Activated naive CD4-positive, alpha-beta T cell treated with Interleukin-2 at 50 U/mL for 16 hours (primary cell): ENCODE results near the gene GRIN3A.
"Not testable (repeated sequence)": the region's sequence is repeated elsewhere in the genome, so short reads cannot be mapped to it uniquely, and the experiment has no call there.

Experiments used
- DNase-seq: peaks from one replicate; pipeline ENCODE4 v3.0.0-alpha.2; 2020

The GRIN3A gene

DNA sequence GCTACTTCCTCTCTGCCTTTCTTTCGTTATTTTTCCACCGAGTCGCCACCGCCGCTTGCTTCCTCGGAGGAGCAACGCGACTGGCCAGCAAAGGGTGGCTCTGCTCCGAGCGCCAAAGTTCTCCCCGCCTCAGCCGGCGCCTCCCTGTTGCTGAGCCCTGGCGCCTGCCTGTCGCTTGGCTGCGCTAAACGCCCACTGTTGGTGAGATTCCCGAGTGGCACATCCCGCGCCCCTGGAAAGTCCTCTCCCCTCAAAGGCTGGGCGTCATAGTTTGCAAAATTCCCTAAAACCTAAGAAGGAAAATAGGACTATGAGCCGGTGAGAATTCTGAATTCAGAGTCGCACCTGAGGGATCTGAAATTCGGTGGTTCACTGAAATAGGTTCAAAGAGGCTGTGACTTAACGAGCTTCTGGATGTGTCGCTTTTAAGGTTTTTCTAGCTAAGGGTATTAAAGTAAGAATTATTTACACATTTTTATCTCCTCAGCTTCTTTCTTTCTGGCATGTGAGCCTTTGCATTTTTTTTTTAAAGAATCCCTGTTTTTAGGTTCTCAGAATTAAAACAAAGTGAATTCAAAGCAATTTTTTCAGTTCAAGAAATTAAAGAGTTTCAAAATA lies at the start of gene GRIN3A:
TSS of gene GRIN3A (minus strand) at position 82 of the 618 bp plus-strand sequence. CDS start 668 bp downstream, outside the sequence.
- DNase-seq = no peak

DNA sequence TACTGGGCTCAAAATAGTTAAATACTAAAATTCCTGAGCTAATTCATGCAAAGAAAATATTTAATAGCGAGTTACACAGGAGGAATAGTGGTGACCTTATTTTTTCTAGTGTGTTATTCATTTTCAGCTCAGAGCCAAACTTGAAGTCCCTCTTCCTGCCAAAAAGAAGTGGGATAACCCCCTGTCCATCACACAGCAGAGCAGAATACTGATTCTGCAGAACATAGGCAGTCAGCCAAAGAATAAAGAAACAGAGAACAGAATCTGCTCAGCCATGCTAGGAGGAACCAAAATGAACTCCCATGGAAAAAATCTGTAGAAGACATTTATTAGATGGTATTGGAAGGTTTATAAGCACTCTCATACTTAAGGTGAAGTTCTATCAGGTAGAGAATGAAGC lies 49.4 kb upstream of the GRIN3A start:
- no peak for DNase-seq

GRCh38 chr9:101778332-101778731 lies 39.9 kb upstream of the GRIN3A start:
- no peak for DNase-seq

DNA sequence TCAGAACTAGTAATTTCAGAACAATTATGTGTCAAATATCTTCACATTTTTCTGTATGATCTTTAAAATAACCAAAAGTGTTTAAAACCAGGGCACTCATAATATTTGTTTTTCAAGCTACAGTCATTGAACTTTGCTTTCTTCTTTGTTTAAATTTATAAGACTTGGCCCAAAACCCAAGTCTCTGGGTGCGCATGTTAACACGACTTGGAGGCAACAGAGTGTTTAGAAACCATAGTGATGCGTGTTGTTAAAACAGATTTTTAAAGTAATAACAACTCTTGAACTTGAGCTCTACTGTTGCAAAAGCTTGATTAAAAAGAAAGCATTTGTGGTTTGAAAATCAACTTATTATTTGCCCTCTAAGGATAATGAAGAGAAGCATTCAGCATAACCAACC lies 26.0 kb upstream of the GRIN3A start:
- no peak for DNase-seq

DNA sequence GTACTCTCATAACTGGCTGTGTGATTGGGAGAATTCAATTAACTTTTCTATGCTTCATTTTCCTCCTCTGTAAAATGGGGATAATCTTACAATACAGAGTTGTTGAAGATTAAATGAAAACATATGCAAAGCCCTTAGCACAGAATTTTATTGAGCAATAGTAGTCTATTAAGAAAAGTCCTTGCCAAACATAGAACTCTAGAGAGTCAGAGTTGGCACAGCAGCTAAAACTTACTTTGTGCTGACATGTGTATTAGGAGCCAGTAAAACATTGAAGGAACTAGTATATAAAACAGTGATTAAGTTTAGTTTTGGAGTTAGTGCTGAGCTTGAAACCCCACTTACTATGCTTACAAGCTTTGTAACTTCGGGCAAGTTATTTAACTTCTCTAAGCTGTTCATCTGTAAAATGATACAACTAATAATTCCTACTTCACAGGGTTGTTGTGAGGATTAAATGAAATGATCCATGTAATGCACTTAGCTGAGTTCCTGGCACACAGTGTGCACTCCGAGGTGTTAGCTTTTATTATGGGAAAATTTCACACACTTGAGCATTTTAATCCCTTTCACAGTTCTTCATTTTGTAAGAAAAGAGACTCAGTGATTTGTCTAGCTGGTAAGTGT lies 20.0 kb upstream of the GRIN3A start:
- DNase-seq = no peak

DNA sequence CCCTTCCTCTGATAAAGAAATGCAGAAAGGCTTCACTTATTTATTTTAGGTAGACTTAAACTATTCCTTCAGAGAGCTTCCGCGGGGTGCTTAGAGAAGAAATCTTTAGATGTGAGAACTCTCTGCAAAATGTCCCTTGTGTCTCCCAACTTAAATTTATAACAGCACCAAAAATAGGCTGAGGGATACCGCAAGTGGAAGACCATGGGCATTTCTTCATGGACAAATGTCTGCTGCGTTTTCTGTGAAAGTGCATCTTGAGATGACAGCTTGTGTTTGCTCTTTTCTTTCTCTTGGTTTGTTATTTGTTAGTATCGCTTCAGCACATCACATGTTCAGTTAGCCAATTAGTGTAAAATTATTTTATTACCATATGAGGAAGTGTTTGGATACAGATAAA lies 15.3 kb upstream of the GRIN3A start:
- DNase-seq = no peak

DNA sequence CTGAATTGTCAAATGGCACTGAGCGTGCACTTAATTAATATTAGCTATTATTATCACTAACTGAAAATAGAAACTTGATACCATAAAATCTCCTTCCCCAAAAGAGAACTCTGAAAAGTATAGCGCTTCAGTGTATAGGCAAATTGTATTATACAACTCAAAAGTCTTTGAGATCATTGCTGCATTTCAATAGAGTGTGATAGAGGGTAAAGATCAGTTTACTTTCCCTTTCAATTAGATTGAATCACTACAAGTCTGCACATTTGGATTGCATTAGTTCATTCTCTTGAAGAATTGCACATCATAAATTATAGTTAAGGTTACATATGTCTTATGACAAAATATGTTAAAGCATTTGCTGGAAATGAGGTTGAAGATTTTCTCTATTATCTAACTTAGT lies 13.4 kb upstream of the GRIN3A start:
- no peak for DNase-seq

DNA sequence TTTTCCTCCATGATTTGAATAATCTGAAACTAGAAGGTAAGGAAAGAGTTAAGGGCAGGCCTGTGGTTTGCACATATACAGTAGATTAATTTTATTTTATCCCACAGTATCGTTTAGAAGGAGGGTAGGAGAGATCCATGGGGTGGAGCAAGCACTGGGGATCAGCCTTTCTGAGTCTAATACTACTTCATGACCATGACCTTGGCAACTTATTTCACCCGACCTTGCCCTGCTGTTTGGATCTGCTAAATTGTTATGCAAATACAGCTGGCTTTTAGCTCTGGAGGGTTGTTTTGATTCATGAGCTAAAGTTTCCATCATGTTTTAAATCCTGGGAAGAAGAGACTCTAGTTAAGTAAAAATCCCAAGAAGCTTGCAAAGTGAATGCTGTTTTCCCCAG lies 864 bp upstream of the GRIN3A start:
- DNase-seq = no peak

- DNase-seq = no peak
Measured at GRCh38 chr9:101737705-101738565, 512 bp downstream of the GRIN3A start.

DNA sequence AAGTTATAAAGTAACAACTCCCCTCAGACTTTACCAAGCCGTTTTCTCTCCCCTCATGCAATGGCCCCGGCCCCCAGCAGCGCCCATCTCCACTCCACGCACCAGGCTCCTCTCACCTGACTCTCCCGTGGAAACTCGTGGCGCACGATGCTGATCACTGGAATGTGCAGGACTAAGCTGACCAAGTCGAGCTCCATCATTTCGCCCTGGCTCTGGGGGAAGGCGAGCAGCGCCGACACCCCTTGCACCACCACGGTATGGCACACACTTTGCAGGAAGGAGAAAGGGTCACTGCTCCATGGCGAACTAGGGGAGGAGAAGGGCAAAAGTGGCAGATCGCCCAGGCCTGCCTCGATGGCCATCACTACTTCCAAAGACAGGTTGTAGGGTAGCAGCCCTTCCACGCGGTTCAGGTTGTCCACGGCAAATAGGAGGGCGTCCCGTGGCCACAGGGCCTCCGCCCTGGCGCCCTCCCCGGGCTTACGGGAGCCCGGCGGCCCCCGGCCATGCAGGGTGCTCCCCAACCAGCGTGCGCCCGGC lies 1.2 kb downstream of the GRIN3A start:
- no peak for DNase-seq

GRCh38 chr9:101736717-101737116 lies 1.7 kb downstream of the GRIN3A start:
- DNase-seq = no peak

- no peak for DNase-seq
Measured at GRCh38 chr9:101731429-101731828, 7.0 kb downstream of the GRIN3A start.

- no peak for DNase-seq
Measured at GRCh38 chr9:101727612-101728524, 10.6 kb downstream of the GRIN3A start.

DNA sequence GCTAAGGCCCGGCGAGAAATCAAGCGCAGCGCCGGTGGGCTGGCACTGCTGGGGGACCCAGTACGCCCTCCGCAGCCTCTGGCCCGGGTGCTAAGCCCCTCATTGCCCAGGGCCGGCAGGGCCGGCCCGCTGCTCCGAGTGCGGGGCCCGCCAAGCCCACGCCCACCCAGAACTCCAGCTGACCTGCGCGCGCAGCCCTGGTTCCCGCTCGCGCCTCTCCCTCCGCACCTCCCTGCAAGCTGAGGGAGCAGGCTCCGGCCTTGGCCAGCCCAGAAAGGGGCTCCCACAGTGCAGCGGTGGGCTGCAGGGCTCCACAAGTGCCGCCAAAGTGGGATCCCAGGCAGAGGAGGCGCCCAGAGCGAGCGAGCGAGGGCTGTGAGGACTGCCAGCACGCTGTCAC lies 14.2 kb downstream of the GRIN3A start:
- DNase-seq = not testable (repeated sequence)

DNA sequence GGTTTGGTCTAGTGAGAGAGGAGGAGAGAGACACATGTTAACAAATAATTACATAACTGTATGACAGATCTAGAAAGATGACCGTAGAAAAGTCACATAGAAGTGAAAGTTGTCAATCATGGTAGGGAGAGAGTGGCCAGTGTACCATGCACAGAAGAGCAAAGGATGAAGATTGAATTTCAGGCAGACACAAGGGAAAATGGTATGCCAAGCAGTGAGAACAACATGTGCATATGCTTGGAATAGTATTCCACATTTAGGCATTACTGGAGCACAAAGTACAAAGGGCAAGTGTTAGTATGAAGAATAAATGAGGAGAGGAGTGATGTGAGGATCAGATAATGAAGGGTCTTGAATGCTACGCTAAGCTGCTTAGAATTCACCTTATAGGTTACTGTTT lies 20.3 kb downstream of the GRIN3A start:
- DNase-seq = no peak

DNA sequence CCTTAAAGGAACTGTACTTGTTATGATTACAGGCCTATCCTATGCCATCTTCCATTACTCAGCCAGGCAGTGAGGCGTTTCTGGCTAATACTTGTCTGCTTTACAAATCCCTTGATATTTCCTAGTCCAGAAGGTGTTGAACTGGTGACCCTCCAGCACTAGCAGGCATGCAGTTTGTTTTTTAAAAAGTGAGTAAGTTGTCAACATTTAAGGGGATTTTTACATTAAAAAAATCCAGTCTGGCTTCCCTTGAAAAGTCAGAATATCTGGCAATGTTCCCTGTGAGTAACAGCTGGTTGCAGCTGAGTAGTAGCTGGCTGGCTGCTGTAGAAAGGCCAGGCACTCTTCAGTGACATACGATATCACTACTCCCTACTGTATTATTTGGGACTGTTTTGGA lies 21.8 kb downstream of the GRIN3A start:
- no peak for DNase-seq

DNA sequence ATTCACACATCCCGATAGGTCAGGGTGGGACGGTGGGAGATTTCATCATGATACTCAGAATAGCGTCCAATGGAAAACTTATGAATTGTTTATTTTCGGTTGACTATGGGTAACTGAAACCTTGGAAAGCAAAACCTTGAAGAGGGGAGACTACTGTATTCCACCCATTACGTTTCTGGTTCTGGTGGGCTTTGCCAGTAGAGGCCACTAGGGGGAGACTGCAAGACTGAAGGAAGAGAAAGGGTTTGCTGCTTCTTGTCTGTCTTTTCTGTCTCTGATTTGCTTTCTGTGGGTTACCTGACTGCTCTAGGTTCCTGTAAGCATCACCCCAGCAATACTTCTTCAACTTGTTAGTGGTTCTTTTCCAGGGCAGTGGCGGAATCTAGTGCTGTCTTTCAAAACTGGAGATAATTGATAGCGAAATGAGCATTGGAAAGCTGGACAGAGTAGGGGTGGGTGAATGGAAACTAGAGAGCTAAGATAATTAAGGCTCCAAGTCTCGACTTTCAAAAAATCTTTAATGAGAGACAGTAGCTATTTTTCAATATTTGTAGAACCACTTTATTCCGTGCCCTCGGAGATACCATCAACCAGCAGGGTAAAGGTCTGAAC lies 27.0 kb downstream of the GRIN3A start:
- DNase-seq = no peak

GRCh38 chr9:101708855-101709254 lies 29.6 kb downstream of the GRIN3A start:
- DNase-seq = no peak

DNA sequence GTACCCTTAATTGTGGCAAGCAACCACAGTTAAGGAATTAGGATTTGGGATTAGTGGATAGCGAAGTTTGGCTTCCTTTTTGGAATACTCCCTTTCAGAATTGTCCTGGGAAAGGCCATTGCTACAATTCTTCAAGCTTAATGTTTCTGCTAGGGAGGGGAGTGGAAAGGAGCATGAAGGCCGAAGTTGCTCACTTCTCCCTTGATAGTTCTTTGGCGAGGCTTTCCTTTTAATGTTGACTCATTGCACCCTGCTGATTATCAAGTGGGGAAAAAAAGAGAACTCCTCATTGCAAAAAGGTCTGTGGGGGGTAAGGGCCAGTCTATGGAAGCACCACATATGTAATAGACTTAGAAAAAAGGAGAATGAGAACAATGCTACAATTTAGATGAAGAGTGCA lies 30.7 kb downstream of the GRIN3A start:
- DNase-seq = no peak

GRCh38 chr9:101706997-101707396 lies 31.4 kb downstream of the GRIN3A start:
- no peak for DNase-seq

DNA sequence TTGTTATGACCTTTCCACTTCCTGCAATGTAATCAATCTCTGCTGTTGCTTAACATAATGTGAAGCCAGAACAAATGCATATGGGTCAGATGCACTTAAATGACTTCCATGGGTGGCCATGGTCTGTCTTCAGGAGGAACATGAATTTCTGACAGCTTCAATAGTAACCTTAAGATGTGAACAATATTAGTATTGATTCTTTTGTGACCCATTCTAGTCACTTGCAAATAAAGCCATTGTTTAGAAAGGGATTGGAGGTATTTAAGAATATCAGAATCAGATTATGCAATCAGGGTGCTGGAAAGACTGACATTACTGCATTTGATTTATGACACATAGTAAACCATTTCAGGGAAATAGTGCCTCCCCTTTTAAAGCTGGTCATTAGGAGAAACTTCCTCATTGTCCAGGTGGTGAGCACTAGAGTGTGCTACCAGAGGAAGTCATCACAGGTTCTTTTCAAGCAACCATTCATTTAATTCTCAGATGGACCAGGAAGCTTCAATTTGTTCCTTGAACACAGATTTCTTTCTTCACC lies 32.1 kb downstream of the GRIN3A start:
- no peak for DNase-seq

DNA sequence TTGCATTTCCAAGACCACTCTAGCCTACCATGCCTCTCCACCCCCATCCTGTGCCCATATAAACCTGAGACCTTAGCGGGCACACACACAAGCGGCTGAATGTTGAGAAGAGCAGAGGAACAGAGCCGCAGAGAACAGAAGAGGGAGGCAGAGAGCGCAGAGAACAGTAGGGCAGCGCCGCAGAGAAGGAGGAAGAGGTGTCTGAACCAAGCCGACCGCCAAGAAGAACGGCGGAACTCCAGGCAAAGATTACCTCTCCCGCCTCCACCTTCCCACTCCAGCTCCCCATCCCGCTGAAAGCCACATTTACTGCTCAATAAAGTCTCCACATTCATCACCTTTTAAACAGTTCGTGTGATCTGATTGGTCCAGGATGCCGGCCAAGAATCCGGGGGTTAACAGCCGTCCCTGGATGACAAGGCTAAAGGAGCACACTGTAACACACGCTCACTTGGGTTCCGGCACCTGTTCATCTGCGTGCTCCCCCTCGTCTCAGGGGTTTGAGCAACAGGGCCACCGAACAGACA lies 33.2 kb downstream of the GRIN3A start:
- DNase-seq = no peak
